ENCODE data around the gene NRIP3. TPM values are rescaled to one million over a fixed set of nuclear protein-coding genes. Genes with fewer than 3 reads are reported as not detected.
"Not testable (repeated sequence)": the region's sequence is repeated elsewhere in the genome, so short reads cannot be mapped to it uniquely, and the experiment has no call there.

NRIP3 gene
- total and polyA plus RNA-seq, 9 of the 15 experiments (the other 6 are each of a cell fraction or from before 2014, with no cell fraction given): 4.4 to 18.7 (median 11.6) TPM

- ChIA-PET POLR2A (interaction anchor here (0.7 kb wide), 1 partner anchor 9 kb away, joined by 3 read pairs; no protein-coding TSS in a partner anchor), CTCF (ENCODE audit: low intra/inter-chr PET ratio) (no interaction called here)
- Histone ChIP-seq H4K20me1 (replicated peaks; ENCODE audit: control insufficient read depth, insufficient read depth, low read length) (no peaks in the 10 kb centered on the region), H3K79me2 (ENCODE audit: control insufficient read depth, insufficient read depth, low read length) (no peaks in the 10 kb centered on the region), H3K27ac (ENCODE audit: extremely low read depth, low read depth, low read length) (no peak overlapping the region), H3K4me3 (no peak overlapping the region), H3K9ac (ENCODE audit: insufficient read depth in 1 of 2, low read depth in 2 of 2, low read length in 2 of 2) (no peak overlapping the region), H3K4me1 (replicated peaks in 1 of 2; ENCODE audit: control insufficient read depth in 2 of 2, insufficient read depth in 2 of 2, low read length in 2 of 2) (no peaks in the 10 kb centered on the region; a peak in 1 of 5 replicates), H3K27me3 (ENCODE audit: control insufficient read depth in 2 of 2, insufficient read depth in 2 of 2, low read length in 2 of 2) (no peaks in the 10 kb centered on the region), H3K4me2 (ENCODE audit: insufficient read depth, low read length) (no peak overlapping the region), H3K9me3 (replicated peaks; ENCODE audit: control insufficient read depth, insufficient read depth, low read depth, low read length) (no peaks in the 10 kb centered on the region), H3K9me1 (ENCODE audit: control insufficient read depth, insufficient read depth, low read length) (no peaks in the 10 kb centered on the region), H2AFZ (ENCODE audit: low read depth, low read length) (no peak overlapping the region), H3K36me3 (ENCODE audit: control insufficient read depth, insufficient read depth, low read length) (peaks cover 5% of the 10 kb centered on the region; the same call in 1 of the 3 replicates)
- WGBS (ENCODE audit: insufficient coverage, low coverage, missing lambda C conversion rate): 33% methylated on average over 3 of the region's 3 CpGs
- ATAC-seq: no peak
- DNase-seq (ENCODE audit: extremely low read depth in 1 of 4, low spot score in 3 of 4): no peak
- TF ChIP-seq CAMTA2 (CRISPR knock-in tag; conservative IDR thresholded peaks at IDR 0.05) (no peak), ZNF76 (CRISPR knock-in tag; IDR thresholded peaks at IDR 0.05; ENCODE audit: borderline replicate concordance) (no peak)
- BruUV-seq (replicated peaks): no TSS peak
- intact Hi-C loops (cut with micrococcal nuclease) (no loop called here), in situ Hi-C loops (cut with MboI) (no loop called here)
- no peak for FAIRE-seq
Measured at GRCh38 chr11:8980485-8980884, 23.3 kb downstream of the NRIP3 start.

GRCh38 chr11:8979365-8979764 is 24.4 kb downstream of the NRIP3 start:
- in situ Hi-C loops (cut with MboI); H3K79me2 ChIP-seq (ENCODE audit: control insufficient read depth, insufficient read depth, low read length); H3K36me3 ChIP-seq (ENCODE audit: control insufficient read depth, insufficient read depth, low read length); H3K9ac ChIP-seq (ENCODE audit: insufficient read depth in 1 of 2, low read depth in 2 of 2, low read length in 2 of 2); H3K4me2 ChIP-seq (ENCODE audit: insufficient read depth, low read length); H3K4me1 ChIP-seq (replicated peaks in 1 of 2; ENCODE audit: control insufficient read depth in 2 of 2, insufficient read depth in 2 of 2, low read length in 2 of 2); FAIRE-seq; H4K20me1 ChIP-seq (replicated peaks; ENCODE audit: control insufficient read depth, insufficient read depth, low read length); BruUV-seq (replicated peaks); CTCF ChIA-PET (ENCODE audit: low intra/inter-chr PET ratio); ATAC-seq; DNase-seq (ENCODE audit: extremely low read depth in 1 of 4, low spot score in 3 of 4); H3K4me3 ChIP-seq; H3K27ac ChIP-seq (ENCODE audit: extremely low read depth, low read depth, low read length); H2AFZ ChIP-seq (ENCODE audit: low read depth, low read length); H3K9me3 ChIP-seq (replicated peaks; ENCODE audit: control insufficient read depth, insufficient read depth, low read depth, low read length); POLR2A ChIA-PET; H3K9me1 ChIP-seq (ENCODE audit: control insufficient read depth, insufficient read depth, low read length); H3K27me3 ChIP-seq (ENCODE audit: control insufficient read depth in 2 of 2, insufficient read depth in 2 of 2, low read length in 2 of 2); intact Hi-C loops (cut with micrococcal nuclease): not testable (repeated sequence)
- TF ChIP-seq, protein P1, sequence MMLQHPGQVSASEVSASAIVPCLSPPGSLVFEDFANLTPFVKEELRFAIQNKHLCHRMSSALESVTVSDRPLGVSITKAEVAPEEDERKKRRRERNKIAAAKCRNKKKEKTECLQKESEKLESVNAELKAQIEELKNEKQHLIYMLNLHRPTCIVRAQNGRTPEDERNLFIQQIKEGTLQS (IDR thresholded peaks at IDR 0.05): 0 out of 2 replicates have a peak, but pooled peaks have one; percentile 7
- TF ChIP-seq, protein P1 (CRISPR knock-in tag; conservative IDR thresholded peaks at IDR 0.05): not testable (repeated sequence)
- WGBS (ENCODE audit: insufficient coverage, low coverage, missing lambda C conversion rate): 78% methylated on average over 2 of the region's 7 CpGs

Data from K562 (cell line).